Neutrophil (primary cell): ENCODE measurements around the gene SYNGR4.

Experiments
- H3K27ac ChIP-seq: fragments of 200-600 bp; sonication (generic); 2 replicates; pipeline ENCODE4 v1.5.1; 2016; ENCODE audit warnings: mild to moderate bottlenecking, moderate library complexity
- H3K27me3 ChIP-seq: fragments of 200-600 bp; sonication (generic); 2 replicates; pipeline ENCODE4 v1.6.0; 2016; ENCODE audit warnings: mild to moderate bottlenecking
- H3K36me3 ChIP-seq: fragments of 200-600 bp; sonication (generic); 2 replicates; pipeline ENCODE4 v1.5.1; 2017
- H3K4me1 ChIP-seq, 2 experiments: fragments of 200-600 bp in 1 of 2; sonication (generic) in 1 of 2; 1 replicate in 1 of 2; 2 replicates in 1 of 2; pipeline versions ENCODE4 v1.5.1 to v1.6.1; 2013 to 2016; ENCODE audit warnings: low read depth in 1 of 2, low read length in 1 of 2, mild to moderate bottlenecking in 1 of 2, moderate library complexity in 1 of 2; ENCODE audit not compliant: control insufficient read depth in 1 of 2, insufficient read depth in 1 of 2
- H3K4me3 ChIP-seq, 2 experiments: fragments of 200-600 bp in 1 of 2; sonication (generic) in 1 of 2; 1 replicate in 1 of 2; 2 replicates in 1 of 2; pipeline ENCODE4 v1.5.1; 2013 to 2016; ENCODE audit warnings: low read depth in 1 of 2, low read length in 1 of 2, mild to moderate bottlenecking in 1 of 2, moderate library complexity in 1 of 2
- H3K9me3 ChIP-seq: fragments of 200-600 bp; sonication (generic); 2 replicates; pipeline ENCODE4 v1.5.1; 2016
- CTCF ChIP-seq: fragments of 200-600 bp; sonication (generic); IDR thresholded peaks from 2 replicates; pipeline ENCODE4 v1.5.1; 2016; ENCODE audit warnings: antibody characterized with exemption

Gene SYNGR4

DNA sequence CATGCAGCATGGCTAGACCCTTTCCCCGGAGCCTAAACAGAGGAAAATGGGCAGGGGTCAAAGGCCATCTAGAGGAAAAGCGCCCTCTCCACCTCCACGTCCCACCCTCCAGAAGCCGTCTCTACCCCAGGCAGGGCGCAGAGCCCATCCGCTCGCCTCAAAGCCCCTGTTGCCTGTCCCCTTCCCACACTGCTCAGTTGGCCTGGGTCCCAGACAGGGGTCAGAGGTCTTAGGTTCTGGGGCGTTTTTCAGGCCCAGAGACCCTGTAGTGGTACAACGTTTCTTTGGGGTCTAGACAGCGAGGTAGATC is 712 bp upstream of the SYNGR4 start:
- peak overlapping the region; percentile 89 for H3K27ac ChIP-seq
- H3K36me3 ChIP-seq = no peaks in the 10 kb centered on the region
- no peaks in the 10 kb centered on the region for H3K9me3 ChIP-seq
- peaks cover 18 to 19% of the 10 kb centered on the region in 2 experiments for H3K4me1 ChIP-seq
- no peaks in the 10 kb centered on the region for H3K27me3 ChIP-seq
- no peak for TF ChIP-seq CTCF
- H3K4me3 ChIP-seq = peak overlapping the region; percentile 79 to 85

GRCh38 chr19:48364598-48365348 is 606 bp downstream of the SYNGR4 start:
- Histone ChIP-seq H3K4me1 (peaks cover 18 to 19% of the 10 kb centered on the region in 2 experiments), H3K27me3 (no peaks in the 10 kb centered on the region), H3K36me3 (no peaks in the 10 kb centered on the region), H3K27ac (peak overlapping the region; percentile 89), H3K9me3 (no peaks in the 10 kb centered on the region), H3K4me3 (peak overlapping the region; percentile 79 to 85)
- no peak for TF ChIP-seq CTCF

GRCh38 chr19:48365602-48366001 is 1.4 kb downstream of the SYNGR4 start:
- no peak overlapping the region for H3K4me3 ChIP-seq
- H3K27me3 ChIP-seq = no peaks in the 10 kb centered on the region
- no peaks in the 10 kb centered on the region for H3K36me3 ChIP-seq
- no peaks in the 10 kb centered on the region for H3K9me3 ChIP-seq
- TF ChIP-seq CTCF = no peak
- H3K27ac ChIP-seq = no peak overlapping the region
- H3K4me1 ChIP-seq = peaks cover 18 to 19% of the 10 kb centered on the region in 2 experiments

- no peaks in the 10 kb centered on the region for H3K36me3 ChIP-seq
- H3K27me3 ChIP-seq = no peaks in the 10 kb centered on the region
- peaks cover 16 to 17% of the 10 kb centered on the region in 2 experiments for H3K4me1 ChIP-seq
- no peak overlapping the region for H3K4me3 ChIP-seq
- no peak for TF ChIP-seq CTCF
- H3K9me3 ChIP-seq = no peaks in the 10 kb centered on the region
- no peak overlapping the region for H3K27ac ChIP-seq
Measured at GRCh38 chr19:48367855-48368254, 3.7 kb downstream of the SYNGR4 start.

- H3K27ac ChIP-seq = no peak overlapping the region
Measured at GRCh38 chr19:48368936-48369335, 4.8 kb downstream of the SYNGR4 start.

More at GRCh38 chr19:48368936-48369335, 4.8 kb downstream of the SYNGR4 start:
- Histone ChIP-seq H3K9me3 (no peaks in the 10 kb centered on the region), H3K27me3 (no peaks in the 10 kb centered on the region), H3K4me3 (no peak overlapping the region), H3K4me1 (peaks cover 6 to 7% of the 10 kb centered on the region in 2 experiments), H3K36me3 (no peaks in the 10 kb centered on the region)
- no peak for TF ChIP-seq CTCF
